HEK293 (cell line): ENCODE measurements around the gene SHOC2.

Experiments
- CTCF ChIP-seq: fragments of 450-650 bp; formaldehyde crosslinking; IDR thresholded peaks from 2 replicates; pipeline ENCODE4 v1.5.1; 2016; ENCODE audit warnings: missing biosample characterization, missing genetic modification characterization
- KLF1 ChIP-seq: fragments of 450-650 bp; formaldehyde crosslinking; IDR thresholded peaks from 2 replicates; pipeline ENCODE4 v1.5.1; 2016; ENCODE audit warnings: missing biosample characterization, missing genetic modification characterization
- PRDM2 ChIP-seq: fragments of 450-650 bp; formaldehyde crosslinking; IDR thresholded peaks from 2 replicates; pipeline ENCODE4 v1.5.1; 2016; ENCODE audit warnings: missing biosample characterization, missing genetic modification characterization, borderline replicate concordance
- ZNF114 ChIP-seq: fragments of 450-650 bp; formaldehyde crosslinking; IDR thresholded peaks from 2 replicates; pipeline ENCODE4 v1.5.0; 2017; ENCODE audit warnings: missing biosample characterization, missing genetic modification characterization
- ZNF132 ChIP-seq: fragments of 450-650 bp; formaldehyde crosslinking; IDR thresholded peaks from 2 replicates; pipeline ENCODE4 v1.5.1; 2017; ENCODE audit warnings: missing biosample characterization, missing genetic modification characterization, borderline replicate concordance
- ZNF174 ChIP-seq: fragments of 450-650 bp; formaldehyde crosslinking; IDR thresholded peaks from 2 replicates; pipeline ENCODE4 v1.5.0; 2017; ENCODE audit warnings: missing biosample characterization, mild to moderate bottlenecking, missing genetic modification characterization
- ZNF274 ChIP-seq, 2 experiments: fragments of 200-500 bp in 1 of 2; fragments of 450-650 bp in 1 of 2; sonication (Bioruptor generic) in 1 of 2; formaldehyde crosslinking in 1 of 2; IDR thresholded peaks; 2 replicates each; pipeline versions ENCODE4 v1.5.1 to v1.6.1; 2014 to 2016; ENCODE audit warnings: borderline replicate concordance in 1 of 2, inconsistent platforms in 1 of 2, low read length in 1 of 2, missing biosample characterization in 1 of 2, missing genetic modification characterization in 1 of 2
- ZNF350 ChIP-seq: fragments of 450-650 bp; formaldehyde crosslinking; IDR thresholded peaks from 2 replicates; pipeline ENCODE4 v1.5.0; 2017; ENCODE audit warnings: missing biosample characterization, mild to moderate bottlenecking, missing genetic modification characterization
- ZNF510 ChIP-seq: fragments of 450-650 bp; formaldehyde crosslinking; IDR thresholded peaks from 2 replicates; pipeline ENCODE4 v1.5.1; 2018; ENCODE audit warnings: mild to moderate bottlenecking, missing genetic modification characterization, missing biosample characterization; ENCODE audit not compliant: insufficient replicate concordance
- ZNF530 ChIP-seq: fragments of 450-650 bp; formaldehyde crosslinking; IDR thresholded peaks from 2 replicates; pipeline ENCODE4 v1.5.1; 2016; ENCODE audit warnings: low read depth, missing biosample characterization, missing genetic modification characterization
- TF ChIP-seq, protein P1 (sequence below): fragments of 450-650 bp; formaldehyde crosslinking; IDR thresholded peaks from 2 replicates; pipeline ENCODE4 v1.5.1; 2016; ENCODE audit warnings: missing biosample characterization, missing genetic modification characterization
- TF ChIP-seq, protein P2 (sequence below): fragments of 450-650 bp; formaldehyde crosslinking; IDR thresholded peaks from 2 replicates; pipeline ENCODE4 v1.5.1; 2016; ENCODE audit warnings: missing biosample characterization, missing genetic modification characterization, low read depth

DNA sequence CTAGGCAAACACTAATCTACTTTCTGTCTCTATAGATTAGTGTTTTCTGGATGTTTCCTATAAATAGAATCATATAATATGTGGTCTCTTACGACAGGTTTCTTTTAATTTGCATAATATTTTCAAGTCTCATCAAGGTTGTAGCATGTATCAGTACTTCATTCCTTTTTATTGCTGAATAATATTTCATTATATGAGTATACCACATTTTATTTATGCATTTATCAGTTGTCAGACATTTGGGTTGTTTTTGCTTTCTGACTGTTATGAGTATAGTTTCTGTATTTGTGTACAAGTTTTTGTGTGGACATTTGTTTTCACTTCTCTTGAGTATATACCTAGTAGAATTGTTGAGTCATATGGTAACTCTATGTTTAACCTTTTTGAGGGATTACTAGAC, 48.2 kb downstream of the SHOC2 start:
- TF ChIP-seq PRDM2 (no peak), ZNF350 (tag by site-specific recombination) (no peak), ZNF132 (no peak), ZNF510 (tag by site-specific recombination) (no peak), CTCF (no peak), ZNF114 (no peak), ZNF274 (IDR thresholded peaks at IDR 0.05; ENCODE audit: low read length) (no peak), ZNF274 (tag by site-specific recombination; IDR thresholded peaks at IDR 0.05; ENCODE audit: borderline replicate concordance) (no peak), ZNF174 (tag by site-specific recombination) (no peak), ZNF530 (tag by site-specific recombination) (no peak), KLF1 (tag by site-specific recombination) (no peak)
- TF ChIP-seq, protein P1, sequence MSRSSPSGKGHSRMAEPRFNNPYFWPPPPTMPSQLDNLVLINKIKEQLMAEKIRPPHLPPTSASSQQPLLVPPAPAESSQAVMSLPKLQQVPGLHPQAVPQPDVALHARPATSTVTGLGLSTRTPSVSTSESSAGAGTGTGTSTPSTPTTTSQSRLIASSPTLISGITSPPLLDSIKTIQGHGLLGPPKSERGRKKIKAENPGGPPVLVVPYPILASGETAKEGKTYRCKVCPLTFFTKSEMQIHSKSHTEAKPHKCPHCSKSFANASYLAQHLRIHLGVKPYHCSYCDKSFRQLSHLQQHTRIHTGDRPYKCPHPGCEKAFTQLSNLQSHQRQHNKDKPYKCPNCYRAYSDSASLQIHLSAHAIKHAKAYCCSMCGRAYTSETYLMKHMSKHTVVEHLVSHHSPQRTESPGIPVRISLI: no peak
- TF ChIP-seq, protein P2, sequence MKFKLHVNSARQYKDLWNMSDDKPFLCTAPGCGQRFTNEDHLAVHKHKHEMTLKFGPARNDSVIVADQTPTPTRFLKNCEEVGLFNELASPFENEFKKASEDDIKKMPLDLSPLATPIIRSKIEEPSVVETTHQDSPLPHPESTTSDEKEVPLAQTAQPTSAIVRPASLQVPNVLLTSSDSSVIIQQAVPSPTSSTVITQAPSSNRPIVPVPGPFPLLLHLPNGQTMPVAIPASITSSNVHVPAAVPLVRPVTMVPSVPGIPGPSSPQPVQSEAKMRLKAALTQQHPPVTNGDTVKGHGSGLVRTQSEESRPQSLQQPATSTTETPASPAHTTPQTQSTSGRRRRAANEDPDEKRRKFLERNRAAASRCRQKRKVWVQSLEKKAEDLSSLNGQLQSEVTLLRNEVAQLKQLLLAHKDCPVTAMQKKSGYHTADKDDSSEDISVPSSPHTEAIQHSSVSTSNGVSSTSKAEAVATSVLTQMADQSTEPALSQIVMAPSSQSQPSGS (tag by site-specific recombination): no peak
